Gastroesophageal sphincter (tissue), 4 donors: Measurements from ENCODE around the gene AMOTL1. TPM values are rescaled to one million over a fixed set of nuclear protein-coding genes. Genes with fewer than 3 reads are reported as not detected.

Source experiments
- ATAC-seq: fragments of 150-250 bp; one replicate; pipeline ENCODE4 v1.9.1; 2016; ENCODE audit warnings: mild to moderate bottlenecking, moderate library complexity
- H3K27ac ChIP-seq, 4 donors: fragments of 200-600 bp; sonication (generic) in 3 of 4; 1 replicate in 3 of 4; 2 replicates in 1 of 4; pipeline ENCODE4 v1.5.1; 2016 to 2019
- H3K27me3 ChIP-seq: fragments of 200-600 bp; sonication (generic); one replicate; pipeline ENCODE4 v1.5.1; 2019
- H3K36me3 ChIP-seq, 2 donors: fragments of 200-600 bp; sonication (generic); one replicate each; pipeline ENCODE4 v1.5.1; 2019; ENCODE audit warnings: control low read depth in 1 of 2
- H3K4me1 ChIP-seq, 3 donors: fragments of 200-600 bp; sonication (generic); 1 replicate in 2 of 3; 2 replicates in 1 of 3; pipeline ENCODE4 v1.5.1; 2016 to 2019; ENCODE audit warnings: control low read depth in 2 of 3
- H3K4me3 ChIP-seq, 2 donors: fragments of 200-600 bp; sonication (generic); one replicate each; pipeline ENCODE4 v1.5.1; 2019; ENCODE audit warnings: mild to moderate bottlenecking in 1 of 2, moderate library complexity in 1 of 2
- H3K9me3 ChIP-seq, 3 donors: fragments of 200-600 bp; sonication (generic); one replicate each; pipeline ENCODE4 v1.5.1; 2017 to 2019; ENCODE audit warnings: control low read depth in 2 of 3
- CTCF ChIP-seq, 4 experiments: fragments of 200-600 bp in 2 of 4; fragments of 450-650 bp in 2 of 4; sonication (generic) in 1 of 4; IDR thresholded peaks; one replicate each; pipeline ENCODE4 v1.5.1; 2017 to 2019; ENCODE audit warnings: antibody characterized with exemption in 4 of 4, mild to moderate bottlenecking in 2 of 4, moderate library complexity in 2 of 4
- EP300 ChIP-seq: sonication (generic); formaldehyde crosslinking; IDR thresholded peaks from one replicate; pipeline ENCODE4 v1.6.1; 2017; ENCODE audit warnings: antibody characterized with exemption, mild to moderate bottlenecking
- POLR2A ChIP-seq, 2 donors: fragments of 450-650 bp; IDR thresholded peaks; one replicate each; pipeline ENCODE4 v1.6.1; 2017; ENCODE audit warnings: antibody characterized with exemption in 2 of 2, mild to moderate bottlenecking in 2 of 2, moderate library complexity in 1 of 2
- POLR2AphosphoS5 ChIP-seq: sonication (generic); formaldehyde crosslinking; IDR thresholded peaks from one replicate; pipeline ENCODE4 v1.6.1; 2017; ENCODE audit warnings: antibody characterized with exemption
- WGBS, 2 donors: methylation state at CpG; one replicate each; pipeline ENCODE4 v1.1.5; 2018; ENCODE audit warnings: low coverage in 1 of 2; 5-methylcytosine and 5-hydroxymethylcytosine counted together
- total RNA-seq, 4 donors: library from RNA; depleted of rRNA; stranded (reverse); fragments of >200 nt; gene quantifications; one replicate each; pipeline ENCODE4 v1.1.0, GENCODE V29; 2016

The AMOTL1 gene
- total RNA-seq, 4 donors from 2014 or later = 136 to 215 (median 176) TPM

- TF ChIP-seq CTCF (IDR thresholded peaks at IDR 0.05) = no peak
- no peak for TF ChIP-seq EP300
- TF ChIP-seq POLR2A (IDR thresholded peaks at IDR 0.05) = no peak
- no peak for TF ChIP-seq POLR2AphosphoS5
- no peak overlapping the region for H3K4me3 ChIP-seq
- H3K27me3 ChIP-seq = no peaks in the 10 kb centered on the region
- WGBS, 2 donors = 77 to 95% methylated on average over 2 of the region's 2 CpGs
- ATAC-seq = no peak
- H3K4me1 ChIP-seq = peaks cover 3 to 67% (median 7%) of the 10 kb centered on the region in 3 donors
- peak overlapping the region; percentile 14 to 87 (median 86) for H3K27ac ChIP-seq
- H3K9me3 ChIP-seq = no peaks in the 10 kb centered on the region
- H3K36me3 ChIP-seq = no peaks in the 10 kb centered on the region
These were observed 25.5 kb upstream of the AMOTL1 start for GRCh38 chr11:94742665-94743064.

GRCh38 chr11:94746721-94747120 is 21.4 kb upstream of the AMOTL1 start:
- Histone ChIP-seq H3K27ac (no peak overlapping the region), H3K9me3 (no peaks in the 10 kb centered on the region), H3K4me3 (no peak overlapping the region), H3K4me1 (peaks cover 11 to 62% (median 19%) of the 10 kb centered on the region in 3 donors), H3K36me3 (no peaks in the 10 kb centered on the region), H3K27me3 (no peaks in the 10 kb centered on the region)
- no peak for TF ChIP-seq POLR2AphosphoS5
- TF ChIP-seq EP300 = no peak
- no peak for TF ChIP-seq CTCF (IDR thresholded peaks at IDR 0.05)
- no peak for TF ChIP-seq POLR2A (IDR thresholded peaks at IDR 0.05)
- WGBS, 2 donors = 59 to 67% methylated on average over 2 to 3 of the region's 3 CpGs
- no peak for ATAC-seq

- no peak for TF ChIP-seq POLR2A (IDR thresholded peaks at IDR 0.05)
- no peak for TF ChIP-seq CTCF (IDR thresholded peaks at IDR 0.05)
- TF ChIP-seq EP300 = no peak
- no peak for TF ChIP-seq POLR2AphosphoS5
- no peaks in the 10 kb centered on the region for H3K9me3 ChIP-seq
- no peaks in the 10 kb centered on the region for H3K36me3 ChIP-seq
- no peak for ATAC-seq
- H3K27me3 ChIP-seq = no peaks in the 10 kb centered on the region
- no peak overlapping the region for H3K4me3 ChIP-seq
- H3K27ac ChIP-seq = no peak overlapping the region
- peaks cover 13 to 62% (median 23%) of the 10 kb centered on the region in 3 donors for H3K4me1 ChIP-seq
These were observed 21.0 kb upstream of the AMOTL1 start for GRCh38 chr11:94747146-94747545.

GRCh38 chr11:94747601-94748041 is 20.5 kb upstream of the AMOTL1 start:
- ATAC-seq = no peak
- no peak for TF ChIP-seq POLR2A (IDR thresholded peaks at IDR 0.05)
- TF ChIP-seq CTCF (IDR thresholded peaks at IDR 0.05) = no peak
- no peak for TF ChIP-seq EP300
- TF ChIP-seq POLR2AphosphoS5 = no peak
- no peaks in the 10 kb centered on the region for H3K9me3 ChIP-seq
- no peak overlapping the region for H3K27ac ChIP-seq
- H3K4me1 ChIP-seq = peaks cover 18 to 62% (median 28%) of the 10 kb centered on the region in 3 donors
- no peak overlapping the region for H3K4me3 ChIP-seq
- H3K36me3 ChIP-seq = no peaks in the 10 kb centered on the region
- no peaks in the 10 kb centered on the region for H3K27me3 ChIP-seq
- 66 to 90% methylated on average over 3 to 4 of the region's 4 CpGs for WGBS, 2 donors

- Histone ChIP-seq H3K27me3 (no peaks in the 10 kb centered on the region), H3K4me1 (peaks cover 23 to 62% (median 30%) of the 10 kb centered on the region in 3 donors), H3K9me3 (no peaks in the 10 kb centered on the region), H3K4me3 (no peak overlapping the region), H3K36me3 (no peaks in the 10 kb centered on the region), H3K27ac (peak overlapping the region in 1 of 4 donors; percentile 82)
- ATAC-seq = no peak
- 96 to 98% methylated on average over 4 of the region's 4 CpGs for WGBS, 2 donors
- TF ChIP-seq POLR2AphosphoS5 = no peak
- TF ChIP-seq POLR2A (IDR thresholded peaks at IDR 0.05) = no peak
- no peak for TF ChIP-seq EP300
- TF ChIP-seq CTCF (IDR thresholded peaks at IDR 0.05) = no peak
These were observed 18.8 kb upstream of the AMOTL1 start for GRCh38 chr11:94749369-94749768.
